Measurements from ENCODE around the gene EPB41L3.
A peak's percentile ranks its signal among the peaks of the same experiment; 100 is the strongest.

The EPB41L3 gene

GRCh38 chr18:5449858-5450509 is 93.8 kb downstream of the EPB41L3 start:
- DNase-seq = no peak

GRCh38 chr18:5447442-5447841 is 96.4 kb downstream of the EPB41L3 start:
- DNase-seq = peak; percentile 71 to 74

DNA sequence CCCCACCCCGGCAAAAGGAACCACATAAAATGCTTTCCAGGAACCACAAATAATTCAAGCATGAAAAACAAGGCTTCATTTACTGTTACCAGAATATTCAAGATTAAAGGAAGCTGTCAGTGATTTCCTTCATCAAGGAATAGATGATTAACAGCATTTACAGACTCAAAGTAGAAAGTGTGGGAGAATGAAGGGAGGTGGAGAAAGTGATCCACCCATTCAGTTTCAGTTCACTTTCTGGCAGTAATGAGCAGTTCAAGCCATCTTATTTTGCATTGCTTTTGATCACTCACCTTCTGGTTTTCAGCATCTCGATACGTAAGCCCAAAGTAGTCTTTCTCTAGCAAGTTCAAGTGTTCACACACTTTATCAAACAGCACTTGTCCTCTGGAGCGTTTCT is 99.0 kb downstream of the EPB41L3 start:
- DNase-seq = no peak

DNA sequence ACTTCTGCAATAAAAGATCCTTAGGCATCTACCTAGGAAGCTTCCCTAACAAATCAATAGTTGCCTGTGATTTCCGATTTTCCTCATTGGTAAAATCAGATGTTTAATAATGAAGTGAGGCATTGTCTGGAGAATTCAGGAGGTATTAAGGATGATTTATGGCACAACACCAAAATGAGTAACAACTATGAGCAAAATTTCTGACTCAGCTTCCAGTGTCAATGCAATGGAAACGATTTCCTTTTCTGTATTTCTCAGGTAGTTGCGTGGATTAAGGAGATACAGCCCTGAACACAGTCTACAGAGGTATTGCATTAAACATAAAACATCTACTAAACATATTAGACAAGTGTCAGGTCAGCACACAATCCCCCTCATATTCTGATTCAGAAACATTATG is 99.5 kb downstream of the EPB41L3 start:
- DNase-seq = no peak

DNA sequence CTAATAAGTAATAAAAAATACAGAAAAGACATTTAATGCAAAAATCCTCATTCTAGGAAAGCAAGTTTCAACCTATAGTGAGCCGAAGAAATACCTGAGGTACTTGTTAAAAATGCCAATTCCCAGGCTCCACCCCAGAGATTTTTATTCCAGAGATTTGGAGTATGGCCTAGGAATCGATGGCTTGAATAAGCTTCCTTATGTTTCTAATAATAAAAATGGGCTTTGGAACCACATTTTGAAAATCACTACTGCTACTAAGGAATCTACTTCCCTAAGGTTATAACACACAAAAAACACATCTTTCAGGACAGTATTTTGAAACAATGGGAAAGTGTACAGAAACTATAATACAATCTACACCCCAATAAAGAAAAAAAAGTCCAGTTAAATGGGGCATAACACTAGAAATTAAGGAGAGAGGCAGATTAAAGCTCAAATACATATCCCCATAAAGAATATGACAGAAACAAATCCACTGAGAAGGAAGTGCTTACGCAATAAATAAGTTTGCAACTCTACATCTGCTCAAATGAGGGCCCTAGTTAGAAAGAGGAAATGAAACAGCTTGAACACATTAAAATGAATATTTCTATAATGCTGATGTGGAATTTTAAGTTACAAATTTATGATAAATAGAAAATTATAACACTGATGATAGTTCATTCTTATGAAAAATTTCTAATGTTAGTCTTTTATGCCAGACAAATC is 103.7 kb downstream of the EPB41L3 start:
- DNase-seq = peak; percentile 68 to 90

DNA sequence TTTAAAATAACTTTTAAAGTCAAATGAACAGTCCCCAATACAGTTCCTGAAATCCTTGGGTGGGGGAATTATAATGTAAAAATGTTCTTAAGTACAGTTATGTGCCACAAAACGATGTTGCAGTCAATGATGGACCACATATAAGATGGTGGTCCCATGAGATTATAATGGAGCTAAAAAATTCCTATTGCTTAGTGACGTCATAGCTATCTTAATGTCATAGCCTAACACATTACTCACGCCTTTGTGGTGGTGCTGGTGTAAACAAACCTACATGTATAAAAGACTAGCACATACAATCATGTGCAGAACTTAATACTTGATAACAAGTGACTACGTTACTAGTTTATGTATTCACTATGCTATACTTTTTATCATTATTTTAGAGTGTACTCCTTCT is 109.4 kb downstream of the EPB41L3 start:
- no peak for DNase-seq

GRCh38 chr18:5431836-5432575 is 111.8 kb downstream of the EPB41L3 start:
- no peak for DNase-seq

- no peak for DNase-seq
Measured at GRCh38 chr18:5430131-5430530, 113.7 kb downstream of the EPB41L3 start.

GRCh38 chr18:5429681-5430080 is 114.1 kb downstream of the EPB41L3 start:
- DNase-seq = no peak

- DNase-seq = no peak
Measured at GRCh38 chr18:5425721-5426120, 118.1 kb downstream of the EPB41L3 start.

- DNase-seq = peak; percentile 46 to 50
Measured at GRCh38 chr18:5424903-5425664, 118.7 kb downstream of the EPB41L3 start.

DNA sequence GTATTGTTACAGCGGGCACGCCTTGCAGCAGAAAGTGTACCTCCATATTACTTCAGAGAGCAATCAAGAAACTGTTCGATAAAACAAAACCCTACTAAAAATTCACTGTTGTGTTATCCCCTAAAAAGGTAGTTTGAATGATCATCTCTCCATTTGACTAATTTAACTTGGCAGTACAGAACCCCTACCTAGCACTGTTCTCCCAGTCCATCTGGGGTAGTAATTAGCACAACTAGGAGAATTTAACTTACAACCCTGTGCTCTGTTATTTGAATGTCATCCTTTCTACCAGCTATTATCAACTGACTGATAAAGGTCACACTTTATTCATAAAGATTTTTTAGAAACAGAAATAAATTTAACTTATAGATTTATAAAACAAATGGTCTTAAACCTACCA is 121.2 kb downstream of the EPB41L3 start:
- DNase-seq = no peak

DNA sequence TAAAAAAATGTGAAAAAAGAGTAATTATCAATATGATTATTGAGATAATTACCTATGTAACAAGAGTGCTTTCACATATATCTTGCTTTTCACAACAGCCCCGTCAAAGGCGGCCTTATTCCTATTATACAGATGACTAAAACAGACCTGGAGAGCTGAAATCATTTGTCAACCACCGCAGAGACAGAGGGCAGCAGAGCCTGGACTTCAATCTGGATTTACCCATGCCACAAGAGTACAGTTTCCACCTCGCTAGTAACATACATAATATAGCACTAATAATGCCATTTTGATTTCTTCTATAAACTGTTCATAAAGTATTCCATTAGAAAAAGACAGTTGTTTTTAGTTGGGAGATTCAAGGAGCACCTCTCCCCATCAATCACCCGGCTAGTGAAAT is 121.8 kb downstream of the EPB41L3 start:
- no peak for DNase-seq

DNA sequence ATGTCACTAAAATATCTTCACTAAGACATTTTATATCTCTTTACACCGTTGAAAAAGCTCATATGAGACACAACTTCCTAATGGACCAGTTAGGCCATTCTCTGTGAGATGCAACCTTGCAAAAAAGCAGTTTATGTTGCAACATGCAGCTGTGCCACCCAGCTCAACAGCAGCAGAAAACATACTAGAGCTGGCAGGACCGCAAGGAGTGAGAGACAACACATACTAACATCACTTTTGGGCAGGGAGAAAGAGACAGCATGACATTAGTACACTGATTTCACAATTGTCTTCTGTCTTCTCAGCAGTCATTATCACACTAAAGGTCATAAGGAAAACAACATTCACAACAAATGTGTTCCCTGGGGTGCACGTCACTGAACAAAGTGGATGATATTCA is 122.9 kb downstream of the EPB41L3 start:
- peak; percentile 9 to 16 for DNase-seq

DNA sequence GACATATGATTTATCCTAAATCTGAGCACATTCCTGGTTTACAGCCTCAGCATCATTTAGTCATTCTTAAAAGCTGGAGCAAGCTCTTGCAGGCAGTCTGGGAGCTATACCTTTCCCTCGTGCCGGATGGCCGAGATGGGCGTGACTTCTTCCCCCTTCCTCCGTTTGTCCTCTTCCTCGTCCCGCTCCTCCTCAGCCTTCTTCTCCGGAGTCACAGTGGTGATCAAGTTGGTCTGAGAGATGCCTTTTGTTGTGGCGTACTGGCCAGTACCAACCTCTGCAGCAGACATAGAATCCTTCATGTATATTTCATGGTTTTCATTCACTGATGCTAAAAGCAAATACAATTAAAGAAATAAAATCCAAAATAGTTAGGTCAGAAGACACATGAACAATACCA is 124.2 kb downstream of the EPB41L3 start:
- DNase-seq = no peak

GRCh38 chr18:5419030-5419429 is 124.8 kb downstream of the EPB41L3 start:
- peak; percentile 64 to 68 for DNase-seq

- peak; percentile 67 to 76 for DNase-seq
Measured at GRCh38 chr18:5417342-5417741, 126.5 kb downstream of the EPB41L3 start.

GRCh38 chr18:5416112-5416511 is 127.7 kb downstream of the EPB41L3 start:
- DNase-seq = no peak

- no peak for DNase-seq
Measured at GRCh38 chr18:5415665-5416064, 128.1 kb downstream of the EPB41L3 start.

DNA sequence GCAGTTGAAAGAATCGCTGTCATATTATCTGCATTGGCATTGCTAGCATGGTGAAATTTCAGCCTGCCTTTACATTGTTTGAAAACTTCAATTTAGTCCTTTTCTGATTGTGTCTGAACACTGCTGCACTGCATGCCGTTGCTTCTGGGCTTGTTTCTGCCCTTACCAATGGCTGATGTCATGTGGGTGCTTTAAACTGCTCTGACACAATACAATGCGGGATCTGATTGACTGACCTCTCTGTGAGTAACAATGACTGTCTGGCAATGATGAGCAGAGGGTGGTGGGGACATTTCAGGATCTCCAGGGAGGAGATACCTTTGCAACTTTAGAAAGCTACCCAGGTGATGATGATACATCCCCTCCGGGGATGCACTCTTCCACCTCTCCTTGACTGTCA is 128.8 kb downstream of the EPB41L3 start:
- DNase-seq = no peak

DNA sequence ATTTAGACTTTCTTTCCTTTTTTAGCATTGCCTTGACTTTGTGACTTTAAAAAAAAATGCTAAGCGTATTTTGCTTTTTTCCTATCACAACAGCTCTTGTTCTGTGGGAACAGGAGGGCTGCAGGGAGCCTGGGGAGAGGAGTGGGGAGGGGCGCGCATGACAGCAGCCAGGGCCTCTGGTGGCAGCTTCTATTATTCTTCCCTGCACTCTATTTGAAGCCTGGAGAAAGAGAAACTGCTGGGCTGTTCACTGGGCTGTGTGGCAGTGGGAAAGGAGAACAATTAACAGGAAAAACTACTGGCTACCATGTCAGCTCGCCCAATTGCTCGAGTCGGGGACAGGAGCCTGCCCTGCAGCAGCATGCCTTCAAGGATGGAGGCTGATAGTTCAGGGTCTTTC is 129.3 kb downstream of the EPB41L3 start:
- no peak for DNase-seq

- DNase-seq = no peak
Measured at GRCh38 chr18:5413447-5413846, 130.3 kb downstream of the EPB41L3 start.

- no peak for DNase-seq
Measured at GRCh38 chr18:5410582-5410981, 133.2 kb downstream of the EPB41L3 start.
